ENCODE measurements around the gene NAP1L4. TPM values are rescaled to one million over a fixed set of nuclear protein-coding genes. Genes with fewer than 3 reads are reported as not detected.

The NAP1L4 gene
- polyA plus RNA-seq, 1 of the 3 experiments (the other 2 are of a cell fraction): 104 TPM

GRCh38 chr11:2903672-2904011 is 88.5 kb downstream of the NAP1L4 start:
- Histone ChIP-seq H3K27me3 (ENCODE audit: insufficient read depth) (no peaks in the 10 kb centered on the region), H4K20me1 (ENCODE audit: insufficient read depth) (no peaks in the 10 kb centered on the region), H3K4me2 (peak overlapping the region; percentile 98), H3K9me3 (no peaks in the 10 kb centered on the region), H3K9ac (no peak overlapping the region), H3K4me1 (ENCODE audit: control insufficient read depth in 1 of 2, insufficient read depth in 2 of 2, low read depth in 1 of 2, low read length in 1 of 2) (peaks cover 15 to 17% of the 10 kb centered on the region in 2 experiments; a peak in 3 of 4 replicates), H3K79me2 (ENCODE audit: insufficient read depth) (no peaks in the 10 kb centered on the region), H3K9me2 (no peaks in the 10 kb centered on the region), H3K4me3 (ENCODE audit: low read depth in 2 of 2, low read length in 1 of 2) (no peak overlapping the region), H2AFZ (ENCODE audit: low read depth) (no peak overlapping the region), H3K27ac (ENCODE audit: low read depth in 2 of 2, low read length in 1 of 2) (no peak overlapping the region), H3F3A (replicated peaks; ENCODE audit: insufficient read depth) (peaks cover 7% of the 10 kb centered on the region), H3K36me3 (replicated peaks in 1 of 2; ENCODE audit: control insufficient read depth in 1 of 2, insufficient read depth in 2 of 2, low read length in 1 of 2) (no peaks in the 10 kb centered on the region)
- ChIA-PET POLR2A (interaction anchor here (0.9 kb wide), 1 partner anchor 18 kb away, joined by 3 read pairs; the partner anchor contains the start of gene CDKN1C), CTCF (interaction anchor here (0.6 to 7.6 kb wide), 7 partner anchors 9 to 483 kb away, joined by 3 to 66 read pairs (median 5); partner anchors contain the start of gene PHLDA2)
- WGBS (ENCODE audit: low lambda C conversion rate): 87% methylated on average over 5 of the region's 7 CpGs
- TF ChIP-seq ZBTB33 (IDR thresholded peaks at IDR 0.05; ENCODE audit: borderline replicate concordance, low read depth) (no peak), IRF3 (IDR thresholded peaks at IDR 0.05; ENCODE audit: low read depth, low read length) (no peak), JUND (IDR thresholded peaks at IDR 0.05) (no peak), ELF1 (IDR thresholded peaks at IDR 0.05) (no peak), NFIC (IDR thresholded peaks at IDR 0.05; ENCODE audit: borderline replicate concordance) (no peak), MXI1 (IDR thresholded peaks at IDR 0.05; ENCODE audit: low read depth, low read length) (no peak), EZH2phosphoT487 (IDR thresholded peaks at IDR 0.05; ENCODE audit: borderline replicate concordance, low read depth) (no peak), RAD21 (IDR thresholded peaks at IDR 0.05; ENCODE audit: low read length) (no peak), EP300 (IDR thresholded peaks at IDR 0.05; ENCODE audit: borderline replicate concordance in 1 of 2, low read depth in 1 of 2, low read length in 1 of 2) (no peak), USF2 (IDR thresholded peaks at IDR 0.05; ENCODE audit: borderline replicate concordance, low read depth, low read length) (no peak), USF1 (IDR thresholded peaks at IDR 0.05; ENCODE audit: borderline replicate concordance, low read depth) (no peak), SIN3A (IDR thresholded peaks at IDR 0.05; ENCODE audit: borderline replicate concordance, low read depth, low read length) (no peak), TCF12 (IDR thresholded peaks at IDR 0.05) (no peak), RXRA (IDR thresholded peaks at IDR 0.05; ENCODE audit: borderline replicate concordance, low read depth) (no peak), FOSL2 (IDR thresholded peaks at IDR 0.05; ENCODE audit: borderline replicate concordance, low read depth) (no peak), CHD2 (IDR thresholded peaks at IDR 0.05; ENCODE audit: low read length, partially characterized antibody) (no peak), PBX3 (IDR thresholded peaks at IDR 0.05) (no peak), TEAD4 (IDR thresholded peaks at IDR 0.05; ENCODE audit: borderline replicate concordance, insufficient read depth) (no peak), SMC3 (IDR thresholded peaks at IDR 0.05; ENCODE audit: low read depth, low read length) (no peak)
- DNase-seq: no peak

All from SK-N-SH (cell line).